ENCODE data around the gene CBLN1. TPM values are rescaled to one million over a fixed set of nuclear protein-coding genes. Genes with fewer than 3 reads are reported as not detected.

CBLN1 gene
- total and polyA plus RNA-seq, 9 of the 15 experiments (the other 6 are each of a cell fraction or from before 2014, with no cell fraction given), result not detected

DNA sequence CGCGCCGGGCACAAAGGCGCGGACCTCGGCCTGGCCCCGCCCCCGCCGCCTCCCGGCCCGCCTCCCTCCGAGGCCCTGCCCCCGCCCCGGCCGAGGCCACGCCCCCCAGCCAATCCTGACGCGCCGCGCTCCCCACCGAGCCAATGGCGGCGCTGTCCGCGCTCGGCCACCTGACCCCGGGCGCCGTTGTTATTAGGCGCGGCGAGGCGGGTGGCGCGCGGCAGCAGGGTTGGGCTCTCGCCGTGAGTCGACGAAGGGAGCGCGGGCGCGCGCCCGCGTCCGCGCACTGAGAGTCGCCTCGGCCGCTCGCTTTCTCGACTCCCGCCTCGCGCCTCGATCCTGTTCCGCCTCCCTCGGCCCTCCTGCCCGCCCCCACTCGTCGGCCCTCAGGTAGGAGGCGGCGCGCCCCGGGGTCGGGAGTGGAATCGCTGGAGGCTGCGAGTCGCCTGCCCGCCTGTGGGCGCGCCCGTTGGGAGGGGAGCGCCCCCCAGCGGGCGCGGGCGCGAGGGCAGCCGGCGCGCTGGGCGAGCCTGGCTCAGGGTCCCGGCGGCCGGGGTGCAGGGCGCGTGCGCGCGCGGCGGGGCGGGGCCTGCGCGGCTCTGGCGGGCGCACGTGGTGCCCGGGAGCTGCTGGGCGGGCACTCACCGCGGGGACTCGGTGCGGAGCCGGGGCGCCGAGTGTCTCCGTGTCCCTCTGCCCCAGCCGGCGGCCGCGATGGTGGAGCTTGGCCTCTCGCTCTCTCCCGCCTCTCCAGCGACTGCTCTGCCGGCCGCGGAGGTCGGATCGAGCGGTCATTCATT is 405 bp upstream of the CBLN1 start (continued):
- TF ChIP-seq HEY1 (CRISPR knock-in tag; IDR thresholded peaks at IDR 0.05; ENCODE audit: borderline replicate concordance), result no peak
- TF ChIP-seq ZNF584 (CRISPR knock-in tag; IDR thresholded peaks at IDR 0.05; ENCODE audit: low read depth), result 0 out of 2 replicates have a peak, but pooled peaks have one; percentile 32
- TF ChIP-seq ZNF551 (CRISPR knock-in tag; IDR thresholded peaks at IDR 0.05), result no peak
- no peak for TF ChIP-seq MIER1 (IDR thresholded peaks at IDR 0.05; ENCODE audit: low read depth)
- TF ChIP-seq ZNF316 (IDR thresholded peaks at IDR 0.05), result no peak
- TF ChIP-seq BRD4 (IDR thresholded peaks at IDR 0.05), result no peak
- TF ChIP-seq, protein P1, sequence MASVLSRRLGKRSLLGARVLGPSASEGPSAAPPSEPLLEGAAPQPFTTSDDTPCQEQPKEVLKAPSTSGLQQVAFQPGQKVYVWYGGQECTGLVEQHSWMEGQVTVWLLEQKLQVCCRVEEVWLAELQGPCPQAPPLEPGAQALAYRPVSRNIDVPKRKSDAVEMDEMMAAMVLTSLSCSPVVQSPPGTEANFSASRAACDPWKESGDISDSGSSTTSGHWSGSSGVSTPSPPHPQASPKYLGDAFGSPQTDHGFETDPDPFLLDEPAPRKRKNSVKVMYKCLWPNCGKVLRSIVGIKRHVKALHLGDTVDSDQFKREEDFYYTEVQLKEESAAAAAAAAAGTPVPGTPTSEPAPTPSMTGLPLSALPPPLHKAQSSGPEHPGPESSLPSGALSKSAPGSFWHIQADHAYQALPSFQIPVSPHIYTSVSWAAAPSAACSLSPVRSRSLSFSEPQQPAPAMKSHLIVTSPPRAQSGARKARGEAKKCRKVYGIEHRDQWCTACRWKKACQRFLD (CRISPR knock-in tag; IDR thresholded peaks at IDR 0.05), result peak; percentile 80
- no peak for TF ChIP-seq PTBP1 (IDR thresholded peaks at IDR 0.05; ENCODE audit: low read depth, low read length)
- TF ChIP-seq MCM3 (IDR thresholded peaks at IDR 0.05), result no peak
- TF ChIP-seq NFYB (IDR thresholded peaks at IDR 0.05; ENCODE audit: extremely low read depth, insufficient read length), result peak; percentile 54
- TF ChIP-seq TRIM28 (IDR thresholded peaks at IDR 0.05), result no peak
- no peak for TF ChIP-seq RHOXF2B (CRISPR knock-in tag; conservative IDR thresholded peaks at IDR 0.05)
- TF ChIP-seq PPARD (CRISPR knock-in tag; IDR thresholded peaks at IDR 0.05), result no peak
- no peak for TF ChIP-seq NCOA1 (IDR thresholded peaks at IDR 0.05; ENCODE audit: low read depth)
- TF ChIP-seq, protein P2, sequence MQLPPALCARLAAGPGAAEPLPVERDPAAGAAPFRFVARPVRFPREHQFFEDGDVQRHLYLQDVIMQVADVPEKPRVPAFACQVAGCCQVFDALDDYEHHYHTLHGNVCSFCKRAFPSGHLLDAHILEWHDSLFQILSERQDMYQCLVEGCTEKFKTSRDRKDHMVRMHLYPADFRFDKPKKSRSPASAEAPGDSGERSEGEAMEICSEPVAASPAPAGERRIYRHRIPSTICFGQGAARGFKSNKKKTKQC (CRISPR knock-in tag; IDR thresholded peaks at IDR 0.05), result no peak
- TF ChIP-seq NEUROD1 (IDR thresholded peaks at IDR 0.05; ENCODE audit: borderline replicate concordance, low read depth, low read length, partially characterized antibody), result no peak
- TF ChIP-seq, protein P3, sequence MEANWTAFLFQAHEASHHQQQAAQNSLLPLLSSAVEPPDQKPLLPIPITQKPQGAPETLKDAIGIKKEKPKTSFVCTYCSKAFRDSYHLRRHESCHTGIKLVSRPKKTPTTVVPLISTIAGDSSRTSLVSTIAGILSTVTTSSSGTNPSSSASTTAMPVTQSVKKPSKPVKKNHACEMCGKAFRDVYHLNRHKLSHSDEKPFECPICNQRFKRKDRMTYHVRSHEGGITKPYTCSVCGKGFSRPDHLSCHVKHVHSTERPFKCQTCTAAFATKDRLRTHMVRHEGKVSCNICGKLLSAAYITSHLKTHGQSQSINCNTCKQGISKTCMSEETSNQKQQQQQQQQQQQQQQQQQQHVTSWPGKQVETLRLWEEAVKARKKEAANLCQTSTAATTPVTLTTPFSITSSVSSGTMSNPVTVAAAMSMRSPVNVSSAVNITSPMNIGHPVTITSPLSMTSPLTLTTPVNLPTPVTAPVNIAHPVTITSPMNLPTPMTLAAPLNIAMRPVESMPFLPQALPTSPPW (CRISPR knock-in tag; IDR thresholded peaks at IDR 0.05), result peak; percentile 57
- no peak for TF ChIP-seq CSDE1 (IDR thresholded peaks at IDR 0.05)
- no peak for TF ChIP-seq ZNF583 (CRISPR knock-in tag; IDR thresholded peaks at IDR 0.05)
- TF ChIP-seq HMG20B (CRISPR knock-in tag; IDR thresholded peaks at IDR 0.05), result no peak
- TF ChIP-seq, protein P4, sequence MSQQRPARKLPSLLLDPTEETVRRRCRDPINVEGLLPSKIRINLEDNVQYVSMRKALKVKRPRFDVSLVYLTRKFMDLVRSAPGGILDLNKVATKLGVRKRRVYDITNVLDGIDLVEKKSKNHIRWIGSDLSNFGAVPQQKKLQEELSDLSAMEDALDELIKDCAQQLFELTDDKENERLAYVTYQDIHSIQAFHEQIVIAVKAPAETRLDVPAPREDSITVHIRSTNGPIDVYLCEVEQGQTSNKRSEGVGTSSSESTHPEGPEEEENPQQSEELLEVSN (IDR thresholded peaks at IDR 0.05; ENCODE audit: borderline replicate concordance in 1 of 2, extremely low read depth in 1 of 2, insufficient read depth in 1 of 2, insufficient read length in 1 of 2, low read depth in 1 of 2, low read length in 1 of 2, poor library complexity in 1 of 2, severe bottlenecking in 1 of 2), result peak; percentile 87 to 93
- TF ChIP-seq, protein P5, sequence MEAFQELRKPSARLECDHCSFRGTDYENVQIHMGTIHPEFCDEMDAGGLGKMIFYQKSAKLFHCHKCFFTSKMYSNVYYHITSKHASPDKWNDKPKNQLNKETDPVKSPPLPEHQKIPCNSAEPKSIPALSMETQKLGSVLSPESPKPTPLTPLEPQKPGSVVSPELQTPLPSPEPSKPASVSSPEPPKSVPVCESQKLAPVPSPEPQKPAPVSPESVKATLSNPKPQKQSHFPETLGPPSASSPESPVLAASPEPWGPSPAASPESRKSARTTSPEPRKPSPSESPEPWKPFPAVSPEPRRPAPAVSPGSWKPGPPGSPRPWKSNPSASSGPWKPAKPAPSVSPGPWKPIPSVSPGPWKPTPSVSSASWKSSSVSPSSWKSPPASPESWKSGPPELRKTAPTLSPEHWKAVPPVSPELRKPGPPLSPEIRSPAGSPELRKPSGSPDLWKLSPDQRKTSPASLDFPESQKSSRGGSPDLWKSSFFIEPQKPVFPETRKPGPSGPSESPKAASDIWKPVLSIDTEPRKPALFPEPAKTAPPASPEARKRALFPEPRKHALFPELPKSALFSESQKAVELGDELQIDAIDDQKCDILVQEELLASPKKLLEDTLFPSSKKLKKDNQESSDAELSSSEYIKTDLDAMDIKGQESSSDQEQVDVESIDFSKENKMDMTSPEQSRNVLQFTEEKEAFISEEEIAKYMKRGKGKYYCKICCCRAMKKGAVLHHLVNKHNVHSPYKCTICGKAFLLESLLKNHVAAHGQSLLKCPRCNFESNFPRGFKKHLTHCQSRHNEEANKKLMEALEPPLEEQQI (IDR thresholded peaks at IDR 0.05), result no peak
- no peak for TF ChIP-seq TRIM24 (IDR thresholded peaks at IDR 0.05)
